Measurements from ENCODE around the gene NCLN. TPM values are rescaled to one million over a fixed set of nuclear protein-coding genes. Genes with fewer than 3 reads are reported as not detected.

Gene NCLN
- total RNA-seq, 2 experiments from 2014 or later, result 55.9 to 56.8 TPM

DNA sequence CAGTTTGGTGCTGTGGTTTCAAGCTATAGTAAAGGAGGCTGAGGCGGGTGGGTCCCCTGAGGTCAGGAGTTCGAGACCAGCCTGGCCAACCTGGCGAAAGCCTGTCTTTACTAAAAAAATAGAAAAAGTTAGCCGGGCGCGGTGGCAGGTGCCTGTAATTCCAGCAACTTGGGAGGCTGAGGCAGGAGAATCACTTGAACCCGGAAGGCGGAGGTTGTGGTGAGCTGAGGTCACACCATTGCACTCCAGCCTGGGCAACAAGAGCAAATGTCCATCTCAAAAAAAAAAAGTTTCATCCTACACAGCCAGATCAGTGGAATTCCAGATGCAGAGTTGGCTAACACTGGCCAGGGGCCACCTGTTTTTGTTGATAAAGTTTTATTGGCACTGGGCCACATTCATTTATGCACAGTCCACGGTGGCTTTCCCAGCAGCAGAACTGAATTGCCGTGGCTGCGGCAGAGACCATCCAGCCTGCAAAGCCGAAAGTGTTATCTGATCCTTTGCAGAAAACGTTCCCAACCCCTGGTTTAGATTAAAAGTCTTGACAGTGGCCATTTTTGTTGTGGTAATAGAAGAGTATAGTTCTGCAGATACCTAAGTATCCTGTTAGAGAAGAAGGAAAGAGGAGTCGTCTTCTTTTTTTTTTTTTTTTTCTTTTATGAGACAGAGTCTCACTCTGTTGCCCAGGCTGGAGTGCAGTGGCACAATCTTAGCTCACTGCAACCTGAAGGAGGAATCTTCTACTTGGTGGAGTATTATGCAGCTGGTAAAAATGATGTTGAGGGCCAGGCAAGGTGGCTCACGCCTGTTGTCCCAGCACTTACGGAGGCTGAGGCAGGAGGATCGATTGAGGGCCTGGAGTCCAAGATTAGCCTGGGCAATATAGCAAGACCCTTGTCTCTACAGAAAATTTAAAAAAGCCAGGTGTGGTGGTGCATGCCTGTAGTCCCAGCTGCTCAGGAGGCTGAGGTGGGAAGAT is 8.7 kb downstream of the NCLN start:
- POLR2A ChIA-PET, result interaction anchor here (1.0 kb wide), 1 partner anchor 8 kb away, joined by 3 read pairs; no protein-coding TSS in a partner anchor

DNA sequence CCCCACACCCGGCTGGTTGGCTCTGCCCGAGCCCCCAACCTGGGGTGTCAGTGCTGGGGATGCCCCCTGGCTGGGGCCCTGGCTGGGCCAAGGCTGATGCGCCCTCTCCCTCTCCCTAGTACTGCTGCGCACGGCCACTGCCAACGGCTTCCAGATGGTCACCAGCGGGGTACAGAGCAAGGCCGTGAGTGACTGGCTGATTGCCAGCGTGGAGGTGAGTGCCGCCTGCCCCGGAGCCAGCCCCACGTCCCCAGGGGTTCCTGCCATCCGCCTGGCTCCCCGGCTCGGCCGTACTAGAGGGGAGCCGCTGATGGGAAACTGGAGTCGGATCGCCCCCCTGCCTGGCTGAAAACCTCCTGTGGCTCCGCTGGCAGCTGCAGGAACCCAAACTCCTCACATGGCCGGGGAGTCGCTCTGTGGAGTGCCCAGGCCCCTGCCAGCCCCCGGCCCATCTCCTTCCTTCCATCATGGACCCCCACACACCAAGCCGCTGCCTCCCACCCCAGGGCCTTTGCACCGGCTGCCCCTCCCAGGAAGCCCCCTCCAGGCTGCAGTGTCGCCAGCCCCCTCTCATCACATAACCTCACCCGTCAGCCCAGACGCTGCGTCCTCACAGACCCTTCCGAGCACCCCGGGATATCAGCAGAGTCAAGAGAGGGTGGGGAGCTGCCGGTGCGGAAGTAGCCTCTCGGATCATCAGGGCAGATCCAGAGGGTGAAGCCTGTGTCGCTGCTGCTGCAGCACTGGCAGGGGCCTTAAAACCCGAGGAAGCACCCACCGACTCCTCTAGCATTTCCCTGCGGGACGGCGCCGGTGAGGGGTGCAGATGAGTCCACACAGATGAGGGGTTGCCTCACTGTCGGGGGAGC is 10.6 kb downstream of the NCLN start:
- TF ChIP-seq, protein P1, sequence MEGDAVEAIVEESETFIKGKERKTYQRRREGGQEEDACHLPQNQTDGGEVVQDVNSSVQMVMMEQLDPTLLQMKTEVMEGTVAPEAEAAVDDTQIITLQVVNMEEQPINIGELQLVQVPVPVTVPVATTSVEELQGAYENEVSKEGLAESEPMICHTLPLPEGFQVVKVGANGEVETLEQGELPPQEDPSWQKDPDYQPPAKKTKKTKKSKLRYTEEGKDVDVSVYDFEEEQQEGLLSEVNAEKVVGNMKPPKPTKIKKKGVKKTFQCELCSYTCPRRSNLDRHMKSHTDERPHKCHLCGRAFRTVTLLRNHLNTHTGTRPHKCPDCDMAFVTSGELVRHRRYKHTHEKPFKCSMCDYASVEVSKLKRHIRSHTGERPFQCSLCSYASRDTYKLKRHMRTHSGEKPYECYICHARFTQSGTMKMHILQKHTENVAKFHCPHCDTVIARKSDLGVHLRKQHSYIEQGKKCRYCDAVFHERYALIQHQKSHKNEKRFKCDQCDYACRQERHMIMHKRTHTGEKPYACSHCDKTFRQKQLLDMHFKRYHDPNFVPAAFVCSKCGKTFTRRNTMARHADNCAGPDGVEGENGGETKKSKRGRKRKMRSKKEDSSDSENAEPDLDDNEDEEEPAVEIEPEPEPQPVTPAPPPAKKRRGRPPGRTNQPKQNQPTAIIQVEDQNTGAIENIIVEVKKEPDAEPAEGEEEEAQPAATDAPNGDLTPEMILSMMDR (IDR thresholded peaks at IDR 0.05), result no peak
- Mint-ChIP-seq H3K9me3 (no peaks in the 10 kb centered on the region), H3K4me1 (ENCODE audit: low read depth) (no peaks in the 10 kb centered on the region), H3K36me3 (ENCODE audit: low read depth) (peaks cover 16% of the 10 kb centered on the region), H3K27ac (no peak overlapping the region), H3K4me3 (no peak overlapping the region), H3K27me3 (no peaks in the 10 kb centered on the region)
- ChIA-PET POLR2A (no interaction called here), CTCF (no interaction called here)
- no peak for DNase-seq
- no peak for ATAC-seq
- intact Hi-C loops (cut with micrococcal nuclease), result no loop called here

More for the DNA sequence above, 8.7 kb downstream of the NCLN start:
- Mint-ChIP-seq H3K27me3 (no peaks in the 10 kb centered on the region), H3K4me3 (no peak overlapping the region), H3K36me3 (ENCODE audit: low read depth) (peaks cover 19% of the 10 kb centered on the region), H3K27ac (no peak overlapping the region), H3K4me1 (ENCODE audit: low read depth) (peaks cover 3% of the 10 kb centered on the region), H3K9me3 (no peaks in the 10 kb centered on the region)
- intact Hi-C loops (cut with micrococcal nuclease), result no loop called here
- TF ChIP-seq, protein P1 (IDR thresholded peaks at IDR 0.05), result no peak
- no peak for DNase-seq
- no peak for ATAC-seq
- CTCF ChIA-PET, result interaction anchor here (1.8 kb wide), 1 partner anchor 16 kb away, joined by 5 read pairs; no protein-coding TSS in a partner anchor

DNA sequence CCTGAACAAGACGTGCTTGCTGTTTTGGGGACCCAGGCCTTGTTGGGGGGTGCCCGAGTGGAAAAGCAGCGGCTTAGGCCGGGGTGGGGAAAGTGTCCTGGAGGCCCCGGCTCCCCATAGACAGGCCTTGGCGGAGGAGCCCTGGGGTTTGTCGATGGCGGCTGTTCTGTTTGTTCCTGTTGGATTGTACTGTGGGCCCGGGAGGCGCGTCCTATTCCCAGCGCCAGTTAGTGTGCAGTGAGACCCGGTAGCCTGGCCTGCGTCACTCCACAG is 11.1 kb downstream of the NCLN start:
- Mint-ChIP-seq H3K4me3 (no peak overlapping the region), H3K27me3 (no peaks in the 10 kb centered on the region), H3K27ac (no peak overlapping the region), H3K9me3 (no peaks in the 10 kb centered on the region), H3K36me3 (ENCODE audit: low read depth) (peaks cover 12% of the 10 kb centered on the region), H3K4me1 (ENCODE audit: low read depth) (no peaks in the 10 kb centered on the region)
- DNase-seq (no peak), ATAC-seq (no peak)
- CTCF ChIA-PET, result no interaction called here
- intact Hi-C loops (cut with micrococcal nuclease), result no loop called here
- TF ChIP-seq, protein P1 (IDR thresholded peaks at IDR 0.05), result no peak
- POLR2A ChIA-PET, result no interaction called here

DNA sequence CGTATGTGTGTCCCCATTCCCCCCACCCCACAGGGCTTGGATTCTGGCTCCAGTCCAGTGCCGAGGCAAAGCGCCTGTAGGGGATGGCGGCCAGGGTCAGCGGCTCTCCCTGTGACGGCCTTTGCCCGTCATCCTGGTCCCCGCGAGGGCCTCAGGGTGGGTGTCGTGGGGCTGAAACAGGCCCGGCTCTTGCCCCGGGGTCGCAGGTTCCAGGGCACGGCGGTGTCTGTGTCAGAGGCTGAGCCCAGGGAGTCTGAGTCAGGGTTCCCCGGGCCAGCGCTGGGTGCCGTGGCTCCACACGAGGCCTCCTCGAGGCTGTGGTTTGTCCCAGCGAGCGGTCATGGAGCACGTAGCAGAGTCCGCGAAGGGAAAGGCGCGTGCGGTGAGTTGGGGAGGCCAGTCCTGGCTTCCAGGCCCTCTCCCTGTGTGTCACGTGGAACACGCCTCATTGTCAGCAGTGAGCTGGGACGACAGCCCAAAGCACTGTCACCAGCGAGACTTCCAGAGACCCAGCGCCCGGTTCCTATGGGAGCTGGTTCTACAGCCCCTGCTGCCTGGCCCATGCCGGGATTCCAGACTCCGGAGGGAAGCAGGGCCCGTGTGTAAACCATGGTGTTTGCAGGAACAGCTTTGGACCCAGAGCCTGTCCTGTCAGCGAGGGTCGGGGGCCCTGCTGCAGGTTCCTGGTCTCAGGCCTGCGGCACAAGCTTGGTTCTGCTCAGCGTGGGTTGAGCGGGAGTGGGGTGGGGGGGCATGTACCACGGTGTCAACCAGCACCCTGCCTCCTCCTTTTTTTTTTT is 13.4 kb downstream of the NCLN start:
- Mint-ChIP-seq H3K27me3 (no peaks in the 10 kb centered on the region), H3K36me3 (ENCODE audit: low read depth) (peaks cover 7% of the 10 kb centered on the region), H3K9me3 (no peaks in the 10 kb centered on the region), H3K27ac (no peak overlapping the region), H3K4me3 (no peak overlapping the region), H3K4me1 (ENCODE audit: low read depth) (no peaks in the 10 kb centered on the region)
- ChIA-PET CTCF (no interaction called here), POLR2A (no interaction called here)
- TF ChIP-seq, protein P1 (IDR thresholded peaks at IDR 0.05), result no peak
- DNase-seq (no peak), ATAC-seq (no peak)
- intact Hi-C loops (cut with micrococcal nuclease), result no loop called here
